ENCODE measurements around the gene TTLL8.

- TF ChIP-seq, protein P1, sequence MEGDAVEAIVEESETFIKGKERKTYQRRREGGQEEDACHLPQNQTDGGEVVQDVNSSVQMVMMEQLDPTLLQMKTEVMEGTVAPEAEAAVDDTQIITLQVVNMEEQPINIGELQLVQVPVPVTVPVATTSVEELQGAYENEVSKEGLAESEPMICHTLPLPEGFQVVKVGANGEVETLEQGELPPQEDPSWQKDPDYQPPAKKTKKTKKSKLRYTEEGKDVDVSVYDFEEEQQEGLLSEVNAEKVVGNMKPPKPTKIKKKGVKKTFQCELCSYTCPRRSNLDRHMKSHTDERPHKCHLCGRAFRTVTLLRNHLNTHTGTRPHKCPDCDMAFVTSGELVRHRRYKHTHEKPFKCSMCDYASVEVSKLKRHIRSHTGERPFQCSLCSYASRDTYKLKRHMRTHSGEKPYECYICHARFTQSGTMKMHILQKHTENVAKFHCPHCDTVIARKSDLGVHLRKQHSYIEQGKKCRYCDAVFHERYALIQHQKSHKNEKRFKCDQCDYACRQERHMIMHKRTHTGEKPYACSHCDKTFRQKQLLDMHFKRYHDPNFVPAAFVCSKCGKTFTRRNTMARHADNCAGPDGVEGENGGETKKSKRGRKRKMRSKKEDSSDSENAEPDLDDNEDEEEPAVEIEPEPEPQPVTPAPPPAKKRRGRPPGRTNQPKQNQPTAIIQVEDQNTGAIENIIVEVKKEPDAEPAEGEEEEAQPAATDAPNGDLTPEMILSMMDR (IDR thresholded peaks at IDR 0.05): no peak
- TF ChIP-seq POLR2A (IDR thresholded peaks at IDR 0.05): no peak
These were observed 33.1 kb upstream of the TTLL8 start for GRCh38 chr22:50091092-50091768.
